ENCODE results near the gene LDB3.

LDB3 gene

DNA sequence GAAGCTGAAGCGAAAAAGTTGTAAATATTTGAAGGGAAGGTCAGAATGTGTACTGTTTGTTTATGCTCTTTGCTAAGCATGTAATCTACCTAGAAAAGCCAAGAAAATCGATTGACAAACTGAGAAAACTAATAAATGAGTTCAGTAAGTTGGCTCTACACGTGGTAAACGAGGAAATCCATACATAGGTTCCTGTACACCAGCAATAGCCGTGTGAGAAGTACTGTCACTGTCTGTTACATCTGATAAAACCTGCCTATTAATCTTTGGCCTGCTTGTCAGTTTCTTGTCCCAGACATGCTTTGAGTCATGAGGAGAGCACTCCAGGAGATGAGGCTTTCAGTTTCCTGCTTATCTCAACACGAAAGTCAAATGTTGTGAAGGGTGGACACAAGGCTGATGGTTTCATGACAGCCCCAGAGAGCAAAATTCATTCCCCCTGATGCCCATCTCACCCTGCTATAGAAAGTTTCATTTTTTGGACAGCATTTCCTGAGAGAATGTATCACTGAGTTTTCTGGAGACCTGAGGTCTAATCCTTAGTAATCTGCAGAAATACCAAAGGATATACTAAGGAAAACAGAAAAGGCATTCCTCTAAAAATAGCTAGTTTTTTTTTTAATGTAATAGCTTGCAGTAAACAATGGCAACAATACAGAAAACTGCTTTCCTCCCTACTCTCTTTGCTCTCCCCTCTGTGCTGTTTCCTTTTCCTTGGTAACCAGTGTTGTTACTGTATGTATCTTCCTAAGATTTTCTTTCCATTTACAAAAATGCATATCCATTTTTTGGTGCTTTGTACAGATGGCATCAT lies 107.0 kb downstream of the LDB3 start:
- FAIRE-seq: peak; percentile 30

DNA sequence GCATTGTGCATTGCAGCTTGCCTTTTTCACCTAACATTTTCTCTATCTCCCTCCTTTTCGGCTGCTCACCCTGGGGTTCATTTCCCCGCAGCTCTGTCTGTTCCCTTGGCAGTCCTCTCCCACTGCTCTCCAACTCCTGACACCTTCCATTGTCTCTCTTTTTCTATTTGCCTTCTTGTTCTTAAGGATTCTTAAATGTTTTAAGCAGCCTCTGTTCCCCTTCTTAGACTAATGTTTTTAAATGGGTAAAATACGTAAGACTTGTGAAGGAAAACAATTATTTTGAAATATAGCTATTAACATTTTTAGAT lies 107.5 kb downstream of the LDB3 start:
- FAIRE-seq: no peak

DNA sequence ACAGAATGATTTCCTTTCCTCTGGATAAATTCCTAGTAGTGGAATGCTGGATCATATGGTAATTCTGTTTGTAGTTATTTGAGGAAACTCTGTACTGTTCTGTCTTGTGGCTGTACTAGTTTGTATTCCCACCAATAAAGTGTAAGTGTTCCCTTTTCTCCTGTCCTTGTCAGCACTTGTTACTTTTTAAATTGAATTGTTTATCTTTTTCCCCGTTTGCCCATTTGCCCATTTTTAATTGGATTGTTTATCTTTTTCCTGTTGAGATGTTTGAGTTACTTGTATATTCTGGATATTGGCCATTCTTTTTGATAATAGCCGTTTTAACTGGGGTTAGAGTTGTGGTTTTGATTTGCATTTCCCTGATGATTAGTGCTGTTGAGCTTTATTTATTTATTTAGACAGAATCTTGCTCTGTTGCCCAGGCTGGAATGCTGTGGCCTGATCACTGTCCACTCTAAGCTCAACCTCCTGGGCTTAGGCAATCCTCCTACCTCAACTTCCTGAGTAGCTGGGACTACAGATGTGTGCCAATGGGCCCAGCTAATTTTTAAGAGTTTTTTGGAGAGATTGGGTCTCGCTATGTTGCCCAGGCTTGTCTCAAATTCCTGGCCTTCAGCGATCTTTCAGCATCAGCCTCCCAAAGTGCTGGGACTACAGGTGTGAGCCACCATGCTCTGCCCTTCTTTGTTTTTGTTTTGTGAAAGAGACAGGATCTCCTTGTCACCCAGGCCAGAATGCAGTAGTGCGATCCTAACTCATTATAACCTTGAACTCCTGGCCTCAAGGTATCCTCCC lies 111.1 kb downstream of the LDB3 start:
- no peak for FAIRE-seq

DNA sequence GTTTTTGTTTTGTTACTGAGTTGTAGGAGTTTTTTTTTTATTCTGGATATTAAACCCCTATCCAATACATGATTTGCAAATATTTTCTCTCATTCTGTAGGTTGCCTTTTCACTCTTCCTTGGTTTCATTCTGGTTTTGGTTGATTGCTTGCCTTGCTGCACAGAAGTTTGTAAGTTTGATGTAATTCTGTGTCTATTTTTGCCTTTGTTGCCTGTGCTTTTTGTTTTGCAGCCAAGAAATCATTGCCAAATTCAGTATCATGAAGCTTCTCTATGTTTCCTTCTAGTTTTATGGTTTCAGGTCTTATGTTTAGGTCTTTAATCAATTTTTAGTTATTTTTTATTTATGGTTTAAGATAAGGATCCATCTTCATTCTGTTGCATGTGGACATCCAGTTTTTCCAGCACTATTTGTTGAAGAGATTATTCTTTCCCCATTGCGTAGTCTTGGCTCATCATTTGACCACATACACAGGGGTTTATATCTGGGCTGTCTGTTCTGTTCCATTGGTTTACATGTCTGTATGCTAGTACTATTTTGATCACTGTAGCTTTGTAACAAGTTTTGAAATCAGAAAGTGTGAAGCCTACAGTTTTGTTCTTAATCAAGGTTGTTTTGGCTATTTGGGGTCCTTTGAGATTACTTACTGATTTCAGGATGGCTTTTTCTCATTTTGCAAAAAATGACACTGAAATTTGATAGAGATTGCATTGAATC lies 114.5 kb downstream of the LDB3 start:
- no peak for FAIRE-seq

DNA sequence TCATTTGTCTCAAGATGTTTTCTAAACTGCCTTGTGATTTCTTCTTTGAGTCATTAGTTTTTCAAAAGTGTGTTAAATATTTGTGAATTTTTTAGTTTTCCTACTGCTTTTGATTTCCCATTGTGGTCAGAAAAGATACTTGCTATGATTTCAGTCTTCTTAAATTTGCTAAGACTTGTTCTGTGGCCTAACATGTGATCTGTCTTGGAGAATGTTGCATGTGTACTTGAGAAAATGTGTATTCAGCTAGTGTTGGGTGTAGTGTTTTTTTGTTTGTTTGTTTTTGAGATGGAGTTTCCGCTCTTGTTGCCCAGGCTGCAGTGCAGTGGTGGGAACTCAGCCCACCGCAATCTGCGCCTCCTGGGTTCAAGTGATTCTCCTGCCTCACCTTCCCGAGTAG lies 116.7 kb downstream of the LDB3 start:
- no peak for FAIRE-seq

Measured in G401.6 (cell line).